Measurements from ENCODE around the gene VPS18. TPM values are rescaled to one million over a fixed set of nuclear protein-coding genes. Genes with fewer than 3 reads are reported as not detected.

Gene VPS18
- total and polyA plus RNA-seq, 2 donors (not counting 3 experiments of a cell fraction or from before 2014, with no cell fraction given): 29.3 to 32.8 TPM

DNA sequence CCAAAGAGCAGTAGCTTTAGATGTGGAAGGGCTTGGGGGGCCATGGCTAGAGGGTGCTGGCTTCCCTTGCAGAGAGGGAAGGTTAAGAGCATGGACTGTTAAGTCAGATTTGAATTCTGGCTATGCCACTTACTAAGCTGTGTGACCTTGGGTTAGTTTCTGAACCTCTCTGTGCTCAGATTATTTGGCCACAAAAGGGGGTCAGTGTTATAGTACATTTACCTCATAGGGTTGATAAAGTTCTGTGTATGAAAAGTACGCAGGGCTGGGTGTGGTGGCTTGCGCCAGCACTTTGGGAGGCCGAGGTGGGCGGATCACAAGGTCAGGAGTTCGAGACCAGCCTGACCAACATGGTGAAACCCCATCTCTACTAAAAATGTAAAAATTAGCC, 6.8 kb downstream of the VPS18 start:
- Histone ChIP-seq H3K79me2 (ENCODE audit: control insufficient read depth, insufficient read depth, low read length) (peaks cover 13% of the 10 kb centered on the region), H3K4me3 (replicated peaks in 1 of 3; ENCODE audit: insufficient read depth in 1 of 3, low read depth in 1 of 3, low read length in 3 of 3) (no peak overlapping the region), H3K27ac (ENCODE audit: insufficient read depth, low read depth, low read length) (no peak overlapping the region), H3K4me2 (ENCODE audit: insufficient read depth, low read length) (no peak overlapping the region), H4K20me1 (replicated peaks; ENCODE audit: control insufficient read depth, extremely low read depth, insufficient read depth, low read length) (no peaks in the 10 kb centered on the region), H2AFZ (ENCODE audit: low read depth, low read length) (no peak overlapping the region), H3K4me1 (ENCODE audit: control insufficient read depth, extremely low read depth, insufficient read depth, low read length) (peaks cover 13% of the 10 kb centered on the region), H3K36me3 (ENCODE audit: control insufficient read depth in 2 of 2, extremely low read depth in 1 of 2, insufficient read depth in 2 of 2, low read length in 2 of 2) (peaks cover 8 to 41% of the 10 kb centered on the region in 2 experiments), H3K9ac (replicated peaks; ENCODE audit: extremely low read depth, insufficient read depth, low read length) (no peak overlapping the region), H3K9me1 (replicated peaks; ENCODE audit: control insufficient read depth, extremely low read depth, insufficient read depth, low read length) (no peaks in the 10 kb centered on the region), H3K27me3 (ENCODE audit: control insufficient read depth in 2 of 2, insufficient read depth in 2 of 2, low read length in 2 of 2) (no peaks in the 10 kb centered on the region), H3K9me3 (replicated peaks; ENCODE audit: control insufficient read depth, insufficient read depth, low read length) (no peaks in the 10 kb centered on the region)
- BruUV-seq (replicated peaks): no TSS peak
- DNase-seq (ENCODE audit: low read depth, low spot score) (no peak), FAIRE-seq (no peak)
- dilution Hi-C loops (cut with MboI; ENCODE audit: extremely low pct_ligation_motif_present, low sequenced_read_pairs) (loop anchor here (10.0 kb wide), 1 partner anchor 114 kb away; no protein-coding TSS in a partner anchor), intact Hi-C loops (cut with micrococcal nuclease) (no loop called here)
- ChIA-PET POLR2A (no interaction called here), CTCF (interaction anchor here (1.0 to 11.3 kb wide), 7 partner anchors 9 to 285 kb away, joined by 4 to 260 read pairs (median 5); partner anchors contain the start of gene DLL4)
- TF ChIP-seq GATA2 (IDR thresholded peaks at IDR 0.05; ENCODE audit: insufficient read depth, insufficient read length, low read depth, low read length): no peak
- no peak for TF ChIP-seq JUN (IDR thresholded peaks at IDR 0.05; ENCODE audit: borderline replicate concordance, insufficient read depth, insufficient read length, low read depth)
- TF ChIP-seq, protein P1, sequence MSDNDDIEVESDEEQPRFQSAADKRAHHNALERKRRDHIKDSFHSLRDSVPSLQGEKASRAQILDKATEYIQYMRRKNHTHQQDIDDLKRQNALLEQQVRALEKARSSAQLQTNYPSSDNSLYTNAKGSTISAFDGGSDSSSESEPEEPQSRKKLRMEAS (IDR thresholded peaks at IDR 0.05; ENCODE audit: insufficient read depth, insufficient read length): no peak
- no peak for TF ChIP-seq POLR2AphosphoS5 (IDR thresholded peaks at IDR 0.05; ENCODE audit: insufficient read depth, low read depth, low read length)
- no peak for TF ChIP-seq EZH2 (IDR thresholded peaks at IDR 0.05; ENCODE audit: borderline replicate concordance, low read depth, low read length, severe bottlenecking)
- no peak for TF ChIP-seq FOS (IDR thresholded peaks at IDR 0.05; ENCODE audit: borderline replicate concordance, insufficient read depth, low read length)
- TF ChIP-seq, protein P2, sequence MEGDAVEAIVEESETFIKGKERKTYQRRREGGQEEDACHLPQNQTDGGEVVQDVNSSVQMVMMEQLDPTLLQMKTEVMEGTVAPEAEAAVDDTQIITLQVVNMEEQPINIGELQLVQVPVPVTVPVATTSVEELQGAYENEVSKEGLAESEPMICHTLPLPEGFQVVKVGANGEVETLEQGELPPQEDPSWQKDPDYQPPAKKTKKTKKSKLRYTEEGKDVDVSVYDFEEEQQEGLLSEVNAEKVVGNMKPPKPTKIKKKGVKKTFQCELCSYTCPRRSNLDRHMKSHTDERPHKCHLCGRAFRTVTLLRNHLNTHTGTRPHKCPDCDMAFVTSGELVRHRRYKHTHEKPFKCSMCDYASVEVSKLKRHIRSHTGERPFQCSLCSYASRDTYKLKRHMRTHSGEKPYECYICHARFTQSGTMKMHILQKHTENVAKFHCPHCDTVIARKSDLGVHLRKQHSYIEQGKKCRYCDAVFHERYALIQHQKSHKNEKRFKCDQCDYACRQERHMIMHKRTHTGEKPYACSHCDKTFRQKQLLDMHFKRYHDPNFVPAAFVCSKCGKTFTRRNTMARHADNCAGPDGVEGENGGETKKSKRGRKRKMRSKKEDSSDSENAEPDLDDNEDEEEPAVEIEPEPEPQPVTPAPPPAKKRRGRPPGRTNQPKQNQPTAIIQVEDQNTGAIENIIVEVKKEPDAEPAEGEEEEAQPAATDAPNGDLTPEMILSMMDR (IDR thresholded peaks at IDR 0.05; ENCODE audit: extremely low read depth in 1 of 2, insufficient read depth in 1 of 2, low read depth in 1 of 2, low read length in 2 of 2): no peak
- TF ChIP-seq POLR2A (IDR thresholded peaks at IDR 0.05; ENCODE audit: low read depth, low read length): no peak
- TF ChIP-seq MYC (IDR thresholded peaks at IDR 0.05; ENCODE audit: low read depth, low read length): no peak

Data from endothelial cell of umbilical vein (primary cell).